Subcutaneous adipose tissue (tissue), 4 donors: ENCODE measurements around the gene ZNF469. TPM values are rescaled to one million over a fixed set of nuclear protein-coding genes. Genes with fewer than 3 reads are reported as not detected.

Experiments
- total RNA-seq, 4 donors: library from RNA; depleted of rRNA; stranded (reverse); fragments of >200 nt; gene quantifications; one replicate each; pipeline ENCODE4 v1.1.0, GENCODE V29; 2016
- TF ChIP-seq, protein P1 (sequence below): fragments of 450-650 bp; IDR thresholded peaks from one replicate; pipeline ENCODE4 v1.5.1; 2016; ENCODE audit warnings: low read depth, mild to moderate bottlenecking, control low read depth, antibody characterized with exemption, moderate library complexity

ZNF469 gene
- total RNA-seq, 4 donors from 2014 or later: 0.57 to 1.3 (median 0.75) TPM

DNA sequence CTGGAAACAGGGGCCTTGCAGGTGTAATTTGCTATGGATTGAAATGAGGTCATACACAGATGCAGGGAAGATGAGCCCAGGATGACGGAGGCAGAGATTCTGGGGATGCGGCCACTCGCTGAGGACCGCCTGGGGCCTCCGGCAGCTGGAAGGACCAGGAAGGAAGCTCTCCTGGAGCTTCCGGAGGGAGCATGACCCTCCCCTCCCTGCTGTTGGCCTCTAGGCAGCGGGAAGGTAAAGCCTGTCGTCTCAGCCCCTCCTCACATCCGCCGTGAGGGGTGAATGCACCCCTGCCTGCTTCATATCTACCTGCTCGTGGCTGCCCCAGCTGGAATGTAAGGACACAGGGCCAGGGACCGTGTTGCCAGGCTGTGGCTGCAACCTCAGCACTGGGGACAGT is 29.1 kb upstream of the ZNF469 start:
- TF ChIP-seq, protein P1, sequence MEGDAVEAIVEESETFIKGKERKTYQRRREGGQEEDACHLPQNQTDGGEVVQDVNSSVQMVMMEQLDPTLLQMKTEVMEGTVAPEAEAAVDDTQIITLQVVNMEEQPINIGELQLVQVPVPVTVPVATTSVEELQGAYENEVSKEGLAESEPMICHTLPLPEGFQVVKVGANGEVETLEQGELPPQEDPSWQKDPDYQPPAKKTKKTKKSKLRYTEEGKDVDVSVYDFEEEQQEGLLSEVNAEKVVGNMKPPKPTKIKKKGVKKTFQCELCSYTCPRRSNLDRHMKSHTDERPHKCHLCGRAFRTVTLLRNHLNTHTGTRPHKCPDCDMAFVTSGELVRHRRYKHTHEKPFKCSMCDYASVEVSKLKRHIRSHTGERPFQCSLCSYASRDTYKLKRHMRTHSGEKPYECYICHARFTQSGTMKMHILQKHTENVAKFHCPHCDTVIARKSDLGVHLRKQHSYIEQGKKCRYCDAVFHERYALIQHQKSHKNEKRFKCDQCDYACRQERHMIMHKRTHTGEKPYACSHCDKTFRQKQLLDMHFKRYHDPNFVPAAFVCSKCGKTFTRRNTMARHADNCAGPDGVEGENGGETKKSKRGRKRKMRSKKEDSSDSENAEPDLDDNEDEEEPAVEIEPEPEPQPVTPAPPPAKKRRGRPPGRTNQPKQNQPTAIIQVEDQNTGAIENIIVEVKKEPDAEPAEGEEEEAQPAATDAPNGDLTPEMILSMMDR: no peak

- TF ChIP-seq, protein P1: no peak
Measured at GRCh38 chr16:88354229-88355092, 28.3 kb upstream of the ZNF469 start.

DNA sequence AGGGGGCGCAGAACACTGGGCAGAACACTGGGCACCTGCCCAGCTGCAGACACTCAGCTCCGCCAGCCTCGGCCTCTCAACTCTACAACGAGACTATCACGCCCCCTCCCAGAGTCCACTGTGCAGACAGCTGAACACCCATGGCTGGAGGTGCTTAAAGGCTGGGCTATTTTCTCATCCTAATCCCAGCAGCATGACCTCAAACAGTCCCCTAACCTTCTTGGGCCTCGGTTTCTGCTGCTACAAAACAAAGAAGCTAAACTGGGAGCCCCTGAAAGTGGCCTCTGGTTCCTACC is 27.7 kb upstream of the ZNF469 start:
- TF ChIP-seq, protein P1: no peak

- TF ChIP-seq, protein P1: no peak
Measured at GRCh38 chr16:88355389-88356123, 27.2 kb upstream of the ZNF469 start.

DNA sequence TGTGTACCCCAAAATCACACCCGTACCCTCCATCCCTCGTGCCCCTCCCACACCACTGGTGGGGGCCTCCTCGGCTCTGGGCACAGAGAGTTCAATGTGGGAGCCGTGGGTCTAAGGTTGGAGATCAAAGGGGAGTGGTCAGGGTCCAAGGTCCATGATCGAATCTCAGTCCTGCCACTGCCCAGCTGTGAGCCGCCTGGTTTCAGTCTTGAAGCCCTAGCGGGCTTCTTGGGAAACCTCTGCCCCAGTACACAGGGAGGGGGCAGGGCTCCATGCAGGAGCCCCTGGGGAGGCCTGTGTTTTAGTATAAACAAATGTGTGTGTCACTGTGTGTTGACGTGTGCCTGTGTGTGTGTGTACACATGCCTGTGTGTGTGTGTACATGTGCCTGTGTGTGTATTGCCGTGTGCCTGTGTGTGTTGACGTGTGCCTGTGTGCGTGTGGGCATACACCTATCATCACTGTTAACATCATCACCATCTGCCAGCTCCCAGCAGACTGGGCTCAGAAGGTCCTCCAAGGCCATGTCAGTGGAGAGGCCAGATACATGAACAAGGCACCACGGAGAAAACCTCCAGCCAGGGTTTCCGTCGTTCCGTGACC is 26.5 kb upstream of the ZNF469 start:
- TF ChIP-seq, protein P1: no peak

DNA sequence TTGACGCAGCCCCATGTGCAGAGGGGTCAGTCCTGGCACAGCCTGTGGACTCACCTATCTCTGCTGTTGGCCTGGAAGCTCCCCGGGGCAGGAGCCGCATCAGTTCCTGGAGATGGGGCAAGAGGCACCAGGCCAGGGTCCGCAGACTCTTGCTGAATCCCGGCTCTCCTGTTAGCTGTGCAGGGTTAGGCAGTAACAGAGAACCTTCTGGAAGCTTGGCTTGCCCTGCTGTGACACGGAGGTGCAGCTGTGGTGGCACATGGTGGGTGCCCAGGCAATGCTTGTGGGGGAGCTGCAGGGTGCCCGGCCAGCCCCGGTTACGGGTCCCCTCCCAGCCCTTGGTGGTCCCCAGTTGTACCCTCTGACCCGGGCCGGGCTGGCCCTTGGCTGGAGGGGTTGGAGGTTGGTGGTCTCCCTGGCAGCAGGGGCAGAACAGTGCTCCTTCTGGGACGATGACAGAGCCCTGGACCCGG is 26.0 kb upstream of the ZNF469 start:
- TF ChIP-seq, protein P1: no peak
